Daoy (cell line): ENCODE results near the gene C10orf90. TPM values are rescaled to one million over a fixed set of nuclear protein-coding genes. Genes with fewer than 3 reads are reported as not detected.
A peak's percentile ranks its signal among the peaks of the same experiment; 100 is the strongest.
"Not testable (repeated sequence)": the region's sequence is repeated elsewhere in the genome, so short reads cannot be mapped to it uniquely, and the experiment has no call there.

ENCODE experiments used
- DNase-seq: peaks from one replicate; pipeline ENCODE4 v3.0.0-alpha.2; 2015; ENCODE audit warnings: low read depth
- total RNA-seq: library from RNA; depleted of rRNA; stranded (reverse); fragments of >200 nt; shearing (Covaris generic); gene quantifications from 2 replicates; pipeline ENCODE4 v1.2.3, GENCODE V29; 2014

Gene C10orf90
- total RNA-seq, 1 experiment from 2014 or later: 1.4 TPM

DNA sequence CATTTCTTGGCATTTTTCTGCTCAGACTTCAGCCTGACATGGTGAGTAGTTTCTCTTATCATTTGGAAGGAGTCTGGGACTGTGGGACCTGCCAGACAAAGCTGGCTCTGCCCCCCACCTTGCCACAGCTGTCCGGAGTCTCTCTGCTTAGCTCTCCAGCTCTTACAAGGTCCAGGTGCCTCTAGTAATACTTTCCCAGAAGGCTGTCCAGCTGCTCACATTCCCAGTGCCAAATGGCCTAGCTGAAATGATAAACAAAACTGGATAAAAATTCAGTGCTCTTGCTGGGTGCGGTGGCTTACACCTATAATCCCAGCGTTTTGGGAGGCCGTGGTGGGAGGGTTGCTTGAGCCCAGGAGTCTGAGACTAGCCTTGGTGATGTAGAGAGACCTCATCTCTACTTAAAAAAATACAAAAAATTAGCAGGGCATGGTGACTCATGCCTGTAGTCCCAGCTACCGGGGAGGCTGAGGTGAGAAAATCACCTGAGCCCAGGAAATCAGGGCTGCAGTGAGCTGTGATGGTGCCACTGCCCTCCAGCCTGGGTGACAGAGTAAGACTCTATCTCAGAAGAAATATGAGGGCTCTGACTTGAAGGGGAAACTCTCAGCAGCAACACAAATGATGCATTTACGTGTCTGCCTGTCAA, 86.8 kb downstream of the C10orf90 start:
- no peak for DNase-seq

DNA sequence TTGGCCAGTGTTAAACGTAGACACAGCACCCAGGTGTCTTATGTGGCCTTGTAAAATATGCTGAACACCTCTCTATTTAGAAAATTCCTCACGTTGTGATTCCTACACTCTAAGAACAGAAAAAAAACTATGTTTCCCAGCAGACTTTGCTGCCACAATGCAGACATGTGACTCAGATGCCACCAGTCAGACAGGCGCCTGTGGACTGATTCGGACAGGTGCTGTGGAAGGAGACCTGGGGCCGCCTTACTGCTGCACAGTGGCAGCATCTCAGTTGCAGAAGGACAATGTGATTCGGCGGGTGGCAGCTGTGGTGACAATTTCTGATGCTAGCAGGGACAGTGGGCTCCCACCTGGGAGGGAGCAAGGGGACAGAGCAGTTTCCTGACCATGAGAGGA, 88.8 kb downstream of the C10orf90 start:
- no peak for DNase-seq

DNA sequence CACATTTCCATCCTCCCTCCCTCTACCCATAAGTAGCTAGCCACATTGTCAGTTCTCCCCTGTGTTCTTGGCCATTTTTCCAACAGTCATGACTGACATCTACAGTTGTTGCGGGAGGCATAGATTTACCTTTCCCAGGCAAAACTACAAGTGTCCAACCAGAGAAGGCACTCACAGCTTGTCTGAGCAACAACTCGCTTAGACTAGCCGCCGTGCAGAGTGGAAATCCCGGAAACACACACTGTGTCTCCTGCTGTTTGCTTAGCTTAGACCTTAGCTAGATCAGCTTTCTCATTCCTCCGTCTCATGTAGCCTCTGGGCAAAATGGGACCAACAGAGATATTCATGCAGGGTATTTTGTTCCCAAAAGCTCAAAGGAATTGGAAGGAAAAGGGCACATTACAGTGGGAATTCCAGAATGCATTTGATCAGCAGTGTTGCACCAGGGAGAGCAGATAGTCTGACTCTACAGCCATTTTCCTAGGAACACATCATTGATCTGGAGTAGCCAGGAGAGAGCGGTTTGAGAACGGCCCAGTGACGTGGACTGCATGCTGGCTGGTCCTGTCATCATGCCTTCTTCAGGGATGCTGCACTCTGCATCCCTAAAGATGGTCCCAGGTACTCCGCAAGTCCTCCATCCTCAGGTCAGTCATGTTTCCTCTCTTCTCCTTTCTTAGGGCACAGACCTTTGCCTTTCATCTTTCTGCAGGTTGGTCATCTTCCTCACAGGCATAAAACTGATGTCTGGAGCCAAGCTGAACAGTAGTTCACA, 89.4 kb downstream of the C10orf90 start:
- DNase-seq: no peak

GRCh38 chr10:126576336-126576735, 94.2 kb downstream of the C10orf90 start:
- no peak for DNase-seq

DNA sequence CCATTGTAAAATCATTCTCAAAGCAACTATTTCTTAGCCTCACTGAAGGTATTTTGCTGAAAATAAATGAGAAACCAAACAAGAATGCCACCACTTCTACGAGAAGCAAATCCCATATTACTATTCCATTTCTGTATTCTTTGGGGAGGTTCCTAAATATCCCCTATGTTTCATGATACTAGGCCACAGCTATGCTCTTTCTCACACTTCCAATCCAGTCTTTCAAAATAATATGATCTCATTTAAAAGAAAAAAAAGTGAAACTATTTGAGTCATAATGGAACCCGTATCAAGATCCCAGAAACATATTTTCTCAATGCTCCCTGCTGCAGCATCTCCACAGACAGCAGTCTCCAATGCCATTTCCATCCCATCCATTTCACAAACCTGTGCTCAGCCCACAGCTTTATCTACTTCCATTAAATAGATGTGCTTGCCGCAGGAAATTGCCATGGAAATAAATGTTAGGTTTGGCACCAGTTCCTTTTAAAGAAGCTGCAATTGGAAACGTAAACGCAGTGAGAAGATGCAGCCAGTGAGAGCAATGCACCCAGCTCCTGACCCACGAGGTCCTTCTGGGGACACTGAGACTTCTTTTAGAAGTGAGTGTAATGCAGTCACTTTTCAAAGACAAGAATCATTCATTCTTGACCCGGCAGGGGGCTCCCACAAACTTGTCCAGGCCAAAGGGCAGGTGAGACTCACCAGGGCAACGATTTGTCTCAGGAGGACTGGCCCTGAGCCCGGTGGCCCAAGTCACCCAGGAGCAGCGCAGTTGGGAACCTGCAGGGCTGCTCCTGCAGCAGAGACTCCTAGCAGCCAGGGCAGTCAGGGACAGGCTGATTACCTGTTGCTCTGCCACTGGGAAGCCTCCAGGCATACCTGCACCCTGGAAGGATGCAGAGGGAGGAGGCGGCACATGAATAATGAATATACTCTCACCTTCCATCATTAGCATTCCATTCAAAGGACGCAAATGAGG, 99.6 kb downstream of the C10orf90 start:
- DNase-seq: no peak

GRCh38 chr10:126570245-126570570, 100.3 kb downstream of the C10orf90 start:
- no peak for DNase-seq

DNA sequence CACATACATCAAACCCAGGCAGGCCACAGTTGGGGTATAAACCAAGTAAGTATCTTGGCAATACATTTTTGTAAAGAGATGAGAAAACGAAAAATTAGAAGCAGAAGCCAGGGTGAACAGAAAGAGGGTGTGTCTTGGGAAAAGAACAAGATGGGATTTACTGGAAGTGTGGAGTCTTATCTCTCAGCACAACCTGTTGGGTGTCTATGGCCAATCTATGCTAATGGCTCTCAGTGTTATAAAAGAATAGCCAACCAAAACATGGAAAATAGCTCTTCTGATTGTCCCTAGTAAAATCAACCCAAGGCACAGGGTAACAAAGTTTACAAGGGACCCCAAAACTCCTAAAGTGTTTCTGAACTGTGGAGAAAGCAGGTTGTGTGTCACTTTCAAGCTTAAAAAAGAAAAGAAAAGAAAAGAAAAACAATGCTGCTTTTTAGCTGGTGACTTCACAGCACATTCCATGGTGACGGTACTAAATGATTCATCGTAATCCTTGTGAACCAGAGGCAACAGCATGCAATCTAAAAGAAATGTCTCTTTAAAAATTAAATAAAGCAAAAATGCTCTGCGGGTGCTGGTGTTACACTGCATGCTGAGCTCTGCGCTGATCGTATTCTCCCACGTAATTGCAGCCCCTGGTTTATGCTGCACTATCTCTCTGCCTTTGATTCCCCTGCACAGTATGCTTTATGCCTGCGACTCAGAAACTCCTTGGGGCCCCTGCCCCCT, 100.8 kb downstream of the C10orf90 start:
- DNase-seq: peak; percentile 66

GRCh38 chr10:126568809-126569385, 101.6 kb downstream of the C10orf90 start:
- no peak for DNase-seq

- DNase-seq: no peak
Observed at GRCh38 chr10:126565871-126566270, 104.6 kb downstream of the C10orf90 start.

DNA sequence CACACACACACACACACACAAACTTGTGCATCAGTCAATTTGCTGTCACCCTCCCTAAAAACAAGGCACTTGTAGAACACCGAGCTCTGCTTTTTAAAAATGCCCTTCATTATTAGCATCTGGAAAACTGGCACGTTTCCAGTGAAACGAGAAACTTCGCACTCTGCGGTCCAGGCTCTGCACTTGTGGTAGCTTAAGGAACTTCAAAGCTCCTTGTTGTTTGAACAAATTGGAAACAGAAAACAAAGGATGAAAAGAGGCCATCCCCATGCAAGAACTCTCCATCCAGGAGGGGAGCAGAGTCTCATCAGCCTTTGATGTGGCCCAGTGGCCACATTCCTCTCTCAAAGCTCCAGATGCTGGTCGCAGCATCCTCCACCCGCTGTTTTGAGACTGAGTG, 105.1 kb downstream of the C10orf90 start:
- DNase-seq: no peak

- no peak for DNase-seq
Observed at GRCh38 chr10:126564326-126564888, 106.1 kb downstream of the C10orf90 start.

DNA sequence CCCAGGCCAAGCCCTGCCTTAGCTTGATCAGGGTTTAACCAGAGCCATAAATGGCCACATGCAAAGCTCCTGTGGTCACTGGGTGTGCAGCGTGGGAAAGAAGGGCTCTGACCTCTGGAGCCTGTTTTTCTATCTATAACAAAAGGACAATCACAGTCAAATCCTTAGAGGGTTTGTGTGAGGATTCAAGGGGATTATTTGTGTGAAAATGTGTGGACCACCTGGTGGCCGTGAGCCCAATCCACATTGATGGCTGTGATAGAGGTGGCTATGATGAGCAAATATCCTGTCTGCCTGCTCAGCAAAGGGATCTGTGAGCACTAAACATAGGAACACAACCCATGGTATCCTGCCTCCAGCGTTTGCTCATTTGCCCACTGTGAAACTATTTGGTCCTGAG, 107.1 kb downstream of the C10orf90 start:
- DNase-seq: no peak

DNA sequence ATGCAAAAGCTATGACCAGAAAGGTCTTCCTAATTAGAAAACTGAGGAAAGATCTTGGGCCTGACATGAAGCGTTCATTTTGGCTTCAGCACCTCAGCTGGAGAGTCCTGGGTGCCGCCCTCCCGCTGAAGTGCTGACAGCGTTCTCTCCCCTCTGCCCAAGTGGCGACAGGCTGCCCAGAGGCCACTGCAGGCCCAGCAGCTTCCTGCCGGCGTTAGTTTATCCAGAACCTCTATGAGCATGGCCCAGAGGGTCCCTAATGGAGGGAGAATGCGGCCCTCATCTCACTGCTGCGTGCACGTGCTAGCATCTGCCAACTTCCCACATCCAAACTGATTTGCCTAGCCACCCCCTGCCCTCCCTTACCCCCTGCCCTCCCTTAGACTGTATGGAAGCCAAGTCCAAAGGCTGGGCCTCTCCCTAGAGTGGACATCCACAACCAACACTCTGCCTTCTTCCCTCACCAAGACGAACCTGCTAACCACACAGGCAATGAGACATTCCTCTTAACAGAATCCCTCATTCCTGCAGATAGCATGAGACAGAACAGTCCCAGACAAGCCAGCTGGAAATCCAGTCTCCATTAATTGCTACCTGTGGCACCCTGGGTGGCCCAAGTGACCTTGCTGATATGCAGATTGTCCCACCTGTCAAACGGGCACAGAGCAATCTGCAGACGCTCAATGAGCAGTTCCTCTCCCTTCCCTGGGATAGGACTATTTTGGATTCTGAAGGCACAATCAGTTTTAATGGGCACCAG, 108.4 kb downstream of the C10orf90 start:
- DNase-seq: no peak

GRCh38 chr10:126561294-126561920, 109.1 kb downstream of the C10orf90 start:
- no peak for DNase-seq

GRCh38 chr10:126558881-126559280, 111.6 kb downstream of the C10orf90 start:
- DNase-seq: no peak

GRCh38 chr10:126551202-126551601, 119.3 kb downstream of the C10orf90 start:
- DNase-seq: no peak

- not testable (repeated sequence) for DNase-seq
Observed at GRCh38 chr10:126550586-126550985, 119.9 kb downstream of the C10orf90 start.

DNA sequence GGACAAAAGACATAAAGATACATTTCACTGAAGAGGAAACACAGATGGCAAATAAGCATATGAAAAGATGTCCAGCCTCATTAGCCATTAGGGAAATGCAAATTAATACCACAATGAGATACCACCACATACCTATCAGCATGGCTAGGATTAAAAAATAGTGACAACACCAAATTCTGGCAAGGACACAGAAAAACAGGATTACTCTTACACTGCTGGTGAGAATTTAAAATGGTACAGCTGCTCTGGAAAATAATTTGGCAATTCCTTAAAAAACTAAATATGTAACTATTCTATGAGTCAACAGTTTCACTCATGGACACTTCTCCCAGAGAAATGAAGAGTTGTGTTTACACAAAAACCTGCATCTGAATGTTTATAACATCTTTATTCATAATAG, 121.1 kb downstream of the C10orf90 start:
- DNase-seq: no peak

GRCh38 chr10:126544565-126544964, 125.9 kb downstream of the C10orf90 start:
- no peak for DNase-seq
